HL-60 (cell line): ENCODE data around the gene BSDC1.

Experiments used
- DNase-seq, 2 experiments: peaks; one replicate each; pipeline ENCODE4 v3.0.0-alpha.2; 2010 to 2020; ENCODE audit warnings: low read depth in 1 of 2, low spot score in 1 of 2
- H3K27ac ChIP-seq: fragments of 250-450 bp; sonication (Bioruptor Pico); replicated peaks from 2 replicates; pipeline ENCODE4 v1.5.1; 2020; ENCODE audit warnings: mild to moderate bottlenecking, moderate library complexity
- H3K27me3 ChIP-seq: fragments of 250-450 bp; sonication (Bioruptor Pico); 2 replicates; pipeline ENCODE4 v1.5.1; 2021; ENCODE audit warnings: mild to moderate bottlenecking, moderate library complexity; ENCODE audit not compliant: insufficient read depth, poor library complexity, severe bottlenecking
- H3K4me3 ChIP-seq: replicated peaks from 2 replicates; pipeline ENCODE4 v1.5.1; 2011; ENCODE audit warnings: mild to moderate bottlenecking, control low read depth, low read length; ENCODE audit not compliant: insufficient read depth
- GABPA ChIP-seq: IDR thresholded peaks from 2 replicates; pipeline ENCODE4 v1.6.1; 2012; ENCODE audit warnings: low read depth
- POLR2AphosphoS5 ChIP-seq: IDR thresholded peaks from 2 replicates; pipeline ENCODE4 v1.6.1; 2012; ENCODE audit warnings: low read depth
- SPI1 ChIP-seq: IDR thresholded peaks from 2 replicates; pipeline ENCODE4 v1.6.1; 2012; ENCODE audit warnings: low read depth, mild to moderate bottlenecking, borderline replicate concordance
- TF ChIP-seq, protein P1 (sequence below): IDR thresholded peaks from 2 replicates; pipeline ENCODE4 v1.6.1; 2012; ENCODE audit warnings: low read depth; ENCODE audit not compliant: insufficient replicate concordance
- TF ChIP-seq, protein P2 (sequence below): IDR thresholded peaks from one replicate; pipeline ENCODE4 v1.5.1; 2011; ENCODE audit warnings: low read length, control low read depth, inconsistent platforms; ENCODE audit not compliant: insufficient read depth

Gene BSDC1

DNA sequence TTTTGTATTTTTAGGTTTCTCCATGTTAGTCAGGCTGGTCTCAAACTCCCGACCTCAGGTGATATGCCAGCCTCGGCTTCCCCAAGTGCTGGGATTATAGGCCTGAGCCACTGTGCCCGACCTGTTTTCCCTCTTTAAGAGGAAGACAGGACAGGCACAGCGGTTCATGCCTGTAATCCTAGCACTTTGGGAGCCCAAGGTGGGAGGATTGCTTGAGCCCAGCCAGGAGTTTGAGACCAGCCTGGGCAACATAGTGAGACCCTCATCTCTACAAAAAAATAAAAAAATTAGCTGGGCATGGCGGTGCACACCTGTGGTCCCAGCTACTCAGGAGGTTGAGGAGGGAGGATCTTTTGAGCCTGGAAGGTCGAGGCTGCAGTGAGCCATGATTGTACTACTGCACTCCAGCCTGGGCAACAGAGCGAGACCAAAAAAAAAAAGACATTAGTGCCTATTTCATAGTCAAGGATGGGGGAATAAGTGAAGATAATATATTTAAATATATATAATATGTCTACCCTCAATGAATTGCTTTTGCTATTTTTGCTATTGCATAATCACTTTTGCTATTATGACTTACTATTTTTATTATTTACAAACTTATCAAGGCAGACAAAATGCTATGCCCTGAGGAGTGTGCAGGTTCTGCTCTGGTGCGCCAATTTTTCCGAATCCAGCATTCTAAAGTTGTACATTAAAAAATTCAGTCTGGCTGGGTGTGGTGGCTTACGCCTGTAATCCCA, 75.9 kb downstream of the BSDC1 start:
- Histone ChIP-seq H3K4me3 (no peak overlapping the region), H3K27me3 (no peaks in the 10 kb centered on the region), H3K27ac (no peak overlapping the region)
- DNase-seq, result no peak
- TF ChIP-seq SPI1, result no peak
- no peak for TF ChIP-seq GABPA
- TF ChIP-seq, protein P1, sequence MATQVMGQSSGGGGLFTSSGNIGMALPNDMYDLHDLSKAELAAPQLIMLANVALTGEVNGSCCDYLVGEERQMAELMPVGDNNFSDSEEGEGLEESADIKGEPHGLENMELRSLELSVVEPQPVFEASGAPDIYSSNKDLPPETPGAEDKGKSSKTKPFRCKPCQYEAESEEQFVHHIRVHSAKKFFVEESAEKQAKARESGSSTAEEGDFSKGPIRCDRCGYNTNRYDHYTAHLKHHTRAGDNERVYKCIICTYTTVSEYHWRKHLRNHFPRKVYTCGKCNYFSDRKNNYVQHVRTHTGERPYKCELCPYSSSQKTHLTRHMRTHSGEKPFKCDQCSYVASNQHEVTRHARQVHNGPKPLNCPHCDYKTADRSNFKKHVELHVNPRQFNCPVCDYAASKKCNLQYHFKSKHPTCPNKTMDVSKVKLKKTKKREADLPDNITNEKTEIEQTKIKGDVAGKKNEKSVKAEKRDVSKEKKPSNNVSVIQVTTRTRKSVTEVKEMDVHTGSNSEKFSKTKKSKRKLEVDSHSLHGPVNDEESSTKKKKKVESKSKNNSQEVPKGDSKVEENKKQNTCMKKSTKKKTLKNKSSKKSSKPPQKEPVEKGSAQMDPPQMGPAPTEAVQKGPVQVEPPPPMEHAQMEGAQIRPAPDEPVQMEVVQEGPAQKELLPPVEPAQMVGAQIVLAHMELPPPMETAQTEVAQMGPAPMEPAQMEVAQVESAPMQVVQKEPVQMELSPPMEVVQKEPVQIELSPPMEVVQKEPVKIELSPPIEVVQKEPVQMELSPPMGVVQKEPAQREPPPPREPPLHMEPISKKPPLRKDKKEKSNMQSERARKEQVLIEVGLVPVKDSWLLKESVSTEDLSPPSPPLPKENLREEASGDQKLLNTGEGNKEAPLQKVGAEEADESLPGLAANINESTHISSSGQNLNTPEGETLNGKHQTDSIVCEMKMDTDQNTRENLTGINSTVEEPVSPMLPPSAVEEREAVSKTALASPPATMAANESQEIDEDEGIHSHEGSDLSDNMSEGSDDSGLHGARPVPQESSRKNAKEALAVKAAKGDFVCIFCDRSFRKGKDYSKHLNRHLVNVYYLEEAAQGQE, result no peak
- TF ChIP-seq, protein P2, sequence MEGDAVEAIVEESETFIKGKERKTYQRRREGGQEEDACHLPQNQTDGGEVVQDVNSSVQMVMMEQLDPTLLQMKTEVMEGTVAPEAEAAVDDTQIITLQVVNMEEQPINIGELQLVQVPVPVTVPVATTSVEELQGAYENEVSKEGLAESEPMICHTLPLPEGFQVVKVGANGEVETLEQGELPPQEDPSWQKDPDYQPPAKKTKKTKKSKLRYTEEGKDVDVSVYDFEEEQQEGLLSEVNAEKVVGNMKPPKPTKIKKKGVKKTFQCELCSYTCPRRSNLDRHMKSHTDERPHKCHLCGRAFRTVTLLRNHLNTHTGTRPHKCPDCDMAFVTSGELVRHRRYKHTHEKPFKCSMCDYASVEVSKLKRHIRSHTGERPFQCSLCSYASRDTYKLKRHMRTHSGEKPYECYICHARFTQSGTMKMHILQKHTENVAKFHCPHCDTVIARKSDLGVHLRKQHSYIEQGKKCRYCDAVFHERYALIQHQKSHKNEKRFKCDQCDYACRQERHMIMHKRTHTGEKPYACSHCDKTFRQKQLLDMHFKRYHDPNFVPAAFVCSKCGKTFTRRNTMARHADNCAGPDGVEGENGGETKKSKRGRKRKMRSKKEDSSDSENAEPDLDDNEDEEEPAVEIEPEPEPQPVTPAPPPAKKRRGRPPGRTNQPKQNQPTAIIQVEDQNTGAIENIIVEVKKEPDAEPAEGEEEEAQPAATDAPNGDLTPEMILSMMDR, result no peak
- no peak for TF ChIP-seq POLR2AphosphoS5

DNA sequence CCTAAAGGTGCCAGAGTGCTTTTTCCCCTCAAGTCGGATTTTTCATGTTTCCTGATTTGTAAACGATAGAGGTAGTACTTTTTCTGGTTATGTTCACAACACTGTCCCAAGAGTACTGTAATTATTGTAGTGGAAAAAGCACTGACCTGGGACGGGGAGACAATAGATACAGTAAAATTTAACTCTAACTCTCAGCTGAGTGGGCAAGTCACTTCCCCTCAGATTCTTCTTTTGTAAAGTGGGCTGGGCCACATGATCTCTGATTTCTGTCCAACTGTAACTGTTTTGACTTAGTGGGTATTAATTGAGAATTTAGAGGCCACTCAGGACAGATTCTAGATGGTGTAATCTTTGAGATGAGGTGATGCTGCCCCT, 77.4 kb downstream of the BSDC1 start:
- TF ChIP-seq SPI1 (no peak), GABPA (no peak), POLR2AphosphoS5 (no peak)
- TF ChIP-seq, protein P1, result no peak
- TF ChIP-seq, protein P2, result no peak
- no peaks in the 10 kb centered on the region for H3K27me3 ChIP-seq
- no peak overlapping the region for H3K4me3 ChIP-seq
- DNase-seq, result no peak
- H3K27ac ChIP-seq, result no peak overlapping the region
